Measurements from ENCODE around the gene TEP1.

- TF ChIP-seq CTCF (conservative IDR thresholded peaks at IDR 0.05 in 1 of 2, IDR thresholded peaks at IDR 0.05 in 1 of 2; ENCODE audit: low read depth in 1 of 2, low read length in 2 of 2), result no peak
- TF ChIP-seq EZH2 (IDR thresholded peaks at IDR 0.05; ENCODE audit: low read length, missing control alignments), result no peak
These were observed 40.5 kb downstream of the TEP1 start for GRCh38 chr14:20372796-20373195.
